ENCODE results near the gene ARSJ. TPM values are rescaled to one million over a fixed set of nuclear protein-coding genes. Genes with fewer than 3 reads are reported as not detected.

The ARSJ gene
- total and polyA plus RNA-seq, 8 donors: 0.80 to 5.7 (median 2.3) TPM

GRCh38 chr4:113899271-113900070 is 80.0 kb downstream of the ARSJ start:
- Histone ChIP-seq H3K4me1 (peaks cover 5 to 10% (median 9%) of the 10 kb centered on the region in 3 donors), H3K27me3 (peaks cover 0 to 2% (median 0%) of the 10 kb centered on the region in 4 donors), H3K4me3 (no peak overlapping the region), H3K36me3 (no peaks in the 10 kb centered on the region), H3K9me3 (no peaks in the 10 kb centered on the region), H3K27ac (no peak overlapping the region)
- DNase-seq: no peak
- FAIRE-seq: no peak
- ATAC-seq: no peak
- intact Hi-C loops (cut with DNase I): no loop called here
- TF ChIP-seq, protein P1, sequence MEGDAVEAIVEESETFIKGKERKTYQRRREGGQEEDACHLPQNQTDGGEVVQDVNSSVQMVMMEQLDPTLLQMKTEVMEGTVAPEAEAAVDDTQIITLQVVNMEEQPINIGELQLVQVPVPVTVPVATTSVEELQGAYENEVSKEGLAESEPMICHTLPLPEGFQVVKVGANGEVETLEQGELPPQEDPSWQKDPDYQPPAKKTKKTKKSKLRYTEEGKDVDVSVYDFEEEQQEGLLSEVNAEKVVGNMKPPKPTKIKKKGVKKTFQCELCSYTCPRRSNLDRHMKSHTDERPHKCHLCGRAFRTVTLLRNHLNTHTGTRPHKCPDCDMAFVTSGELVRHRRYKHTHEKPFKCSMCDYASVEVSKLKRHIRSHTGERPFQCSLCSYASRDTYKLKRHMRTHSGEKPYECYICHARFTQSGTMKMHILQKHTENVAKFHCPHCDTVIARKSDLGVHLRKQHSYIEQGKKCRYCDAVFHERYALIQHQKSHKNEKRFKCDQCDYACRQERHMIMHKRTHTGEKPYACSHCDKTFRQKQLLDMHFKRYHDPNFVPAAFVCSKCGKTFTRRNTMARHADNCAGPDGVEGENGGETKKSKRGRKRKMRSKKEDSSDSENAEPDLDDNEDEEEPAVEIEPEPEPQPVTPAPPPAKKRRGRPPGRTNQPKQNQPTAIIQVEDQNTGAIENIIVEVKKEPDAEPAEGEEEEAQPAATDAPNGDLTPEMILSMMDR (IDR thresholded peaks at IDR 0.05): no peak

- Histone ChIP-seq H3K36me3 (no peaks in the 10 kb centered on the region), H3K27me3 (peaks cover 0 to 2% (median 0%) of the 10 kb centered on the region in 4 donors), H3K27ac (no peak overlapping the region), H3K4me1 (no peaks in the 10 kb centered on the region), H3K4me3 (no peak overlapping the region), H3K9me3 (no peaks in the 10 kb centered on the region)
- DNase-seq (no peak), ATAC-seq (no peak), FAIRE-seq (no peak)
- intact Hi-C loops (cut with DNase I): no loop called here
- TF ChIP-seq, protein P1 (IDR thresholded peaks at IDR 0.05): no peak
Measured at GRCh38 chr4:113893546-113893945, 85.9 kb downstream of the ARSJ start.

- DNase-seq (no peak), ATAC-seq (no peak), FAIRE-seq (no peak)
- H3K4me3 ChIP-seq: no peak overlapping the region
- H3K27me3 ChIP-seq: no peaks in the 10 kb centered on the region
- intact Hi-C loops (cut with DNase I): no loop called here
- no peak overlapping the region for H3K27ac ChIP-seq
- H3K9me3 ChIP-seq: no peaks in the 10 kb centered on the region
- TF ChIP-seq, protein P1 (IDR thresholded peaks at IDR 0.05): no peak
- no peaks in the 10 kb centered on the region for H3K36me3 ChIP-seq
- 73% methylated on average over 1 of the region's 1 CpG for WGBS, 2 donors
- H3K4me1 ChIP-seq: no peaks in the 10 kb centered on the region
Measured at GRCh38 chr4:113888006-113888405, 91.4 kb downstream of the ARSJ start.

- TF ChIP-seq, protein P1 (IDR thresholded peaks at IDR 0.05): no peak
- intact Hi-C loops (cut with DNase I): no loop called here
- no peaks in the 10 kb centered on the region for H3K36me3 ChIP-seq
- no peaks in the 10 kb centered on the region for H3K4me1 ChIP-seq
- no peak overlapping the region for H3K27ac ChIP-seq
- H3K9me3 ChIP-seq: no peaks in the 10 kb centered on the region
- no peaks in the 10 kb centered on the region for H3K27me3 ChIP-seq
- FAIRE-seq (no peak), DNase-seq (no peak), ATAC-seq (no peak)
- WGBS, 2 donors: 80 to 95% methylated on average over 3 of the region's 3 CpGs
- no peak overlapping the region for H3K4me3 ChIP-seq
Measured at GRCh38 chr4:113885291-113885690, 94.2 kb downstream of the ARSJ start.

DNA sequence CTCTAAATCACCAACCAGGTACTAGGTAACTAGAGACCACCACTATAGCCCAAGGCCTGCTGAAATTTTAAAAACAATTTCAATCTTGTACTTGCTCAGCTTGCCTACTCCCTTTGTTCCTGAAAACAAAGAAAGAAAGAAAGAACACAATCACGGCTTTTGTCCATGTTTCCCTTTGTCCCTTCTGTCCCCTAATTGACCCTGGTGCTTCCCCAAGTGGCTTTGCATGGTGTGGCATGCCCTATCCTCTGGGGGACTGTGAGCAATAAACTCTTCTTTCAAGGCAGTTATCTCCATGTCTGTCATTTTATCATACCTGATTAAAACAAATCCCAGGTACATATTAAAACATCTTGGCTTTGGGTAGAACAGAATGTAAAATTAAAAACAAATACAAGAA is 94.8 kb downstream of the ARSJ start:
- DNase-seq (no peak), ATAC-seq (no peak), FAIRE-seq (no peak)
- intact Hi-C loops (cut with DNase I): no loop called here
- H3K4me3 ChIP-seq: no peak overlapping the region
- H3K36me3 ChIP-seq: no peaks in the 10 kb centered on the region
- no peaks in the 10 kb centered on the region for H3K27me3 ChIP-seq
- no peaks in the 10 kb centered on the region for H3K9me3 ChIP-seq
- H3K27ac ChIP-seq: no peak overlapping the region
- TF ChIP-seq, protein P1 (IDR thresholded peaks at IDR 0.05): no peak
- no peaks in the 10 kb centered on the region for H3K4me1 ChIP-seq
- WGBS, 2 donors: 97 to 100% methylated on average over 1 of the region's 1 CpG
